Measurements from ENCODE around the gene TTC39A. TPM values are rescaled to one million over a fixed set of nuclear protein-coding genes. Genes with fewer than 3 reads are reported as not detected.

Gene TTC39A
- total and polyA plus RNA-seq, 2 donors from 2014 or later, result 31.4 to 70.1 TPM

GRCh38 chr1:51355382-51355781 lies 25.0 kb upstream of the TTC39A start:
- intact Hi-C loops (cut with DNase I), result no loop called here
- TF ChIP-seq, protein P1, sequence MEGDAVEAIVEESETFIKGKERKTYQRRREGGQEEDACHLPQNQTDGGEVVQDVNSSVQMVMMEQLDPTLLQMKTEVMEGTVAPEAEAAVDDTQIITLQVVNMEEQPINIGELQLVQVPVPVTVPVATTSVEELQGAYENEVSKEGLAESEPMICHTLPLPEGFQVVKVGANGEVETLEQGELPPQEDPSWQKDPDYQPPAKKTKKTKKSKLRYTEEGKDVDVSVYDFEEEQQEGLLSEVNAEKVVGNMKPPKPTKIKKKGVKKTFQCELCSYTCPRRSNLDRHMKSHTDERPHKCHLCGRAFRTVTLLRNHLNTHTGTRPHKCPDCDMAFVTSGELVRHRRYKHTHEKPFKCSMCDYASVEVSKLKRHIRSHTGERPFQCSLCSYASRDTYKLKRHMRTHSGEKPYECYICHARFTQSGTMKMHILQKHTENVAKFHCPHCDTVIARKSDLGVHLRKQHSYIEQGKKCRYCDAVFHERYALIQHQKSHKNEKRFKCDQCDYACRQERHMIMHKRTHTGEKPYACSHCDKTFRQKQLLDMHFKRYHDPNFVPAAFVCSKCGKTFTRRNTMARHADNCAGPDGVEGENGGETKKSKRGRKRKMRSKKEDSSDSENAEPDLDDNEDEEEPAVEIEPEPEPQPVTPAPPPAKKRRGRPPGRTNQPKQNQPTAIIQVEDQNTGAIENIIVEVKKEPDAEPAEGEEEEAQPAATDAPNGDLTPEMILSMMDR (IDR thresholded peaks at IDR 0.05; ENCODE audit: borderline replicate concordance, extremely low read depth, insufficient read depth), result no peak
- H3K9ac ChIP-seq (ENCODE audit: low read length in 3 of 3), result no peak overlapping the region
- H3K27ac ChIP-seq (ENCODE audit: low read depth in 2 of 2, low read length in 2 of 2), result no peak overlapping the region
- FAIRE-seq (no peak), DNase-seq (no peak)
- H3K4me3 ChIP-seq (ENCODE audit: low read length in 3 of 3), result no peak overlapping the region
- no peaks in the 10 kb centered on the region for H3K27me3 ChIP-seq (ENCODE audit: control insufficient read depth, insufficient read depth, low read length)
- no peaks in the 10 kb centered on the region for H3K4me1 ChIP-seq (ENCODE audit: control insufficient read depth in 2 of 3, insufficient read depth in 2 of 3, low read depth in 1 of 3, low read length in 3 of 3)
- no peaks in the 10 kb centered on the region for H3K9me3 ChIP-seq (ENCODE audit: control insufficient read depth in 2 of 3, insufficient read depth in 1 of 3, low read length in 3 of 3)
- H3K36me3 ChIP-seq (ENCODE audit: control insufficient read depth in 2 of 3, insufficient read depth in 3 of 3, low read length in 3 of 3), result peaks cover 0 to 9% (median 3%) of the 10 kb centered on the region in 3 donors

- Histone ChIP-seq H3K9me3 (ENCODE audit: control insufficient read depth in 2 of 3, insufficient read depth in 1 of 3, low read length in 3 of 3) (no peaks in the 10 kb centered on the region), H3K4me3 (ENCODE audit: low read length in 3 of 3) (no peak overlapping the region), H3K27me3 (ENCODE audit: control insufficient read depth, insufficient read depth, low read length) (no peaks in the 10 kb centered on the region), H3K36me3 (ENCODE audit: control insufficient read depth in 2 of 3, insufficient read depth in 3 of 3, low read length in 3 of 3) (peaks cover 0 to 4% (median 3%) of the 10 kb centered on the region in 3 donors), H3K27ac (ENCODE audit: low read depth in 2 of 2, low read length in 2 of 2) (no peak overlapping the region), H3K9ac (ENCODE audit: low read length in 3 of 3) (no peak overlapping the region), H3K4me1 (ENCODE audit: control insufficient read depth in 2 of 3, insufficient read depth in 2 of 3, low read depth in 1 of 3, low read length in 3 of 3) (no peaks in the 10 kb centered on the region)
- TF ChIP-seq, protein P1 (IDR thresholded peaks at IDR 0.05; ENCODE audit: borderline replicate concordance, extremely low read depth, insufficient read depth), result no peak
- intact Hi-C loops (cut with DNase I), result no loop called here
- FAIRE-seq (no peak), DNase-seq (no peak)
These were observed 24.1 kb upstream of the TTC39A start for GRCh38 chr1:51354416-51354815.

GRCh38 chr1:51351907-51352306 lies 21.5 kb upstream of the TTC39A start:
- Histone ChIP-seq H3K9ac (ENCODE audit: low read length in 3 of 3) (no peak overlapping the region), H3K9me3 (ENCODE audit: control insufficient read depth in 2 of 3, insufficient read depth in 1 of 3, low read length in 3 of 3) (no peaks in the 10 kb centered on the region), H3K27ac (ENCODE audit: low read depth in 2 of 2, low read length in 2 of 2) (no peak overlapping the region), H3K36me3 (ENCODE audit: control insufficient read depth in 2 of 3, insufficient read depth in 3 of 3, low read length in 3 of 3) (peaks cover 0 to 4% (median 3%) of the 10 kb centered on the region in 3 donors), H3K27me3 (ENCODE audit: control insufficient read depth, insufficient read depth, low read length) (no peaks in the 10 kb centered on the region), H3K4me1 (ENCODE audit: control insufficient read depth in 2 of 3, insufficient read depth in 2 of 3, low read depth in 1 of 3, low read length in 3 of 3) (no peaks in the 10 kb centered on the region), H3K4me3 (ENCODE audit: low read length in 3 of 3) (no peak overlapping the region)
- intact Hi-C loops (cut with DNase I), result no loop called here
- DNase-seq (peak in 1 of 5 donors; percentile 12), FAIRE-seq (no peak)
- TF ChIP-seq, protein P1 (IDR thresholded peaks at IDR 0.05; ENCODE audit: borderline replicate concordance, extremely low read depth, insufficient read depth), result no peak

- H3K27me3 ChIP-seq (ENCODE audit: control insufficient read depth, insufficient read depth, low read length), result no peaks in the 10 kb centered on the region
- FAIRE-seq, result no peak
- no peaks in the 10 kb centered on the region for H3K36me3 ChIP-seq (ENCODE audit: control insufficient read depth in 2 of 3, insufficient read depth in 3 of 3, low read length in 3 of 3)
- no peak overlapping the region for H3K9ac ChIP-seq (ENCODE audit: low read length in 3 of 3)
- intact Hi-C loops (cut with DNase I), result no loop called here
- DNase-seq, result no peak
- no peak overlapping the region for H3K27ac ChIP-seq (ENCODE audit: low read depth in 2 of 2, low read length in 2 of 2)
- TF ChIP-seq, protein P1 (IDR thresholded peaks at IDR 0.05; ENCODE audit: borderline replicate concordance, extremely low read depth, insufficient read depth), result no peak
- no peaks in the 10 kb centered on the region for H3K9me3 ChIP-seq (ENCODE audit: control insufficient read depth in 2 of 3, insufficient read depth in 1 of 3, low read length in 3 of 3)
- H3K4me3 ChIP-seq (ENCODE audit: low read length in 3 of 3), result no peak overlapping the region
- peaks cover 0 to 2% (median 0%) of the 10 kb centered on the region in 3 donors for H3K4me1 ChIP-seq (ENCODE audit: control insufficient read depth in 2 of 3, insufficient read depth in 2 of 3, low read depth in 1 of 3, low read length in 3 of 3)
These were observed 19.5 kb upstream of the TTC39A start for GRCh38 chr1:51349862-51350261.
